IPS-11a (cell line): ENCODE results near the gene ADK.
"Not testable (repeated sequence)": the region's sequence is repeated elsewhere in the genome, so short reads cannot be mapped to it uniquely, and the experiment has no call there.

Source experiments
- H3K4me3 ChIP-seq: one replicate; pipeline ENCODE4 v1.5.1; 2013; ENCODE audit warnings: low read depth, low read length, control low read depth

The ADK gene

GRCh38 chr10:74178042-74178791 is 27.2 kb downstream of the ADK start:
- H3K4me3 ChIP-seq: no peak overlapping the region

DNA sequence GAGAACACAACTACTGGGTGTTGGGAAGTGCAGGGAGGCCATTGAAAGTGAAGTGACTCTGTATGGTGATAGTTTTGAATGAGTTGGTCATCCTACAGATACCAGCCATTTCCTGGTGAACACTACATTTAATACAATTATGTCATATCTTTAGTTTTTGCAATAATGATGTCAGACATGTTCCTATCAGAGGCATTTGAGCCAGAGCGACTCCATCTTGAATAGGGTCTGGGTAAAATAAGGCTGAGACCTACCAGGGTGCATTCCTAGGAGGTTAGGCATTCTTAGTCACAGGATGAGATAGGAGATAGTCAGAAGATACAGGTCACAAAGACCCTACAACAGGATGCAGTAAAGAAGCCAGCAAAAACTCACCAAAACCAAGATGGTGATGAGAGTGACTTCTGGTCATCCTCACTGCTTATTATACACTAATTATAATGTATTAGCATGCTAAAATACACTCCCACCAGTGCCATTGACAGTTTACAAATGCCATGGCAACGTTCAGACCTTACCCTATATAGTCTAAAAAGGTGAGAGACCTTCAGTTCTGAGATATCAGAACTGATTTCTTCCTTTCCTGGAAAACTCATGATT is 28.2 kb downstream of the ADK start:
- H3K4me3 ChIP-seq: no peak overlapping the region

GRCh38 chr10:74186678-74187077 is 35.7 kb downstream of the ADK start:
- H3K4me3 ChIP-seq: no peak overlapping the region

DNA sequence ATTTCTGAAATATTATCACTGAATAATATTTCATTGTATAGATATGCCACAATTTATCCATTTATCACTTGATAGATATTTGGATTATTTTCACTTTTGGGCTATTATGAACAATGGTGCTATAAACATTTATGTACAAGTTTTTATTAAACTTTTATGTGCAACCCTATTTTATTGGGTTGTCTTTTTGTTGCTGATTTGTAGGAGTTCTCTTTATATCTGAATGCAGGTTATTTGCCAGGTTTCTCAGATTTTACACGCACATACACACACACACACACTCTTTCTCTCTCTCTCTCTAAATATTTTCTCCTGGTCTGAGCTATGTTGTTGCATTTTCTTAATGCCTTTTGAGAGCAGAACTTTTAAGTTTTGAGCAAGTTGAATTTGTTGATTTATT is 36.2 kb downstream of the ADK start:
- no peak overlapping the region for H3K4me3 ChIP-seq

- H3K4me3 ChIP-seq: not testable (repeated sequence)
These were observed 37.6 kb downstream of the ADK start for GRCh38 chr10:74188617-74189016.

- no peak overlapping the region for H3K4me3 ChIP-seq
These were observed 39.0 kb downstream of the ADK start for GRCh38 chr10:74189999-74190421.

- H3K4me3 ChIP-seq: no peak overlapping the region
These were observed 39.5 kb downstream of the ADK start for GRCh38 chr10:74190494-74190893.

GRCh38 chr10:74194545-74194944 is 43.5 kb downstream of the ADK start:
- H3K4me3 ChIP-seq: no peak overlapping the region

DNA sequence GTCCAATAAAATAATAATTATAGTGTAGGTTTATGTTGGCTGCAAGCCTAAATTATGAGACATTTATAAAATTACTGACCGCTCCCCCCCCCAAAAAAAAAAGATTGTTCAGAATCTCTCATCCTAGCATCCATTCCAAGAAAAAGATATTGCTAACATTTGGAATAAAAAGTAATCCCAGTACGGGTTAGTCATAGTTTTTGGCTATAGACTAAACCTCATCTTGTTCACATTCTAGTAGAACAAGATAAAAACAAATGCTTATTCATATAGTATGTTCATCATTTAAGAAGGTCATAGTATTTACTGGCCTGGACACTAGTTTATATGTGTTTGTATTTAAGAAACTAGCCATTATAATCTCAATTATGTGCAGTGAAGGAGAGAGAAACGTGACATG is 44.0 kb downstream of the ADK start:
- no peak overlapping the region for H3K4me3 ChIP-seq

- no peak overlapping the region for H3K4me3 ChIP-seq
These were observed 48.3 kb downstream of the ADK start for GRCh38 chr10:74199315-74199714.

DNA sequence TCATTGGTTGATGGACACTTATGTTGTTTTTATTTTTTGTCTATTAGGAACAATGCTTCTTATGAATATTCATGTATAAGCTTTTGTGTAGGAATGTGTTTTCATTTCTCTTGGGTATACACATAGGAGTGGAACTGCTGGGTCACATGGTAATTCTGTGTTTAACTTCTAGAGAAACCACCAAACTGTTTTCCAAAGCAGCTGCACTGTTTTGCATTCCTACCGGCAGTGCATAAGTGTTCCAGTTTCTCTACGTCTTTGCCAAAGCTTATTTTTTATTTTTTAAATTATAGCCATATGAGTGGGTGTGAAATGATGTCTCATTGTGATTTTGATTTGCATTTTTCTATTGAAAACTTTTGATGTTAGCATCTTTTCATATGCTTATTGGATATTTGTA is 51.3 kb downstream of the ADK start:
- H3K4me3 ChIP-seq: no peak overlapping the region

- no peak overlapping the region for H3K4me3 ChIP-seq
These were observed 55.7 kb downstream of the ADK start for GRCh38 chr10:74206746-74207145.

- H3K4me3 ChIP-seq: no peak overlapping the region
These were observed 56.9 kb downstream of the ADK start for GRCh38 chr10:74207691-74208480.

GRCh38 chr10:74208997-74209396 is 58.0 kb downstream of the ADK start:
- no peak overlapping the region for H3K4me3 ChIP-seq

DNA sequence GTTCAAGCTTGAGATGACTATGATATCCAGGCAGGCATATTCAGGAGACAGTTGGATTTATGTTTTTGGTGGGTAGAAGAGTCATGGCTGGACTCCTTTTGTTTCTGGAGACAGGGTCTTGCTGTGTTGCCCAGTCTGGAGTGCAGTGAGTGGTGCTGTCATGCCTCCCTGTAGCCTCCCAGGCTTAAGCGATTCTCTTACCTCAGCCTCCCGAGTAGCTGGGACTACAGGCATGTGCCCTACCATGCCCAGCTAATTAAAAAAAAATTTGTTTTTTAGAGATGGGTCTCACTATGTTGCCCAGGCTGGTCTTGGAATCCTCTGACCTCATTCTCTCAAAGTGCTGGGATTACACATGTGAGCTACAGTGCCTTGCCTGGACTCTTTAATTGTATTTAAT is 62.0 kb downstream of the ADK start:
- H3K4me3 ChIP-seq: no peak overlapping the region

GRCh38 chr10:74213571-74214162 is 62.6 kb downstream of the ADK start:
- H3K4me3 ChIP-seq: no peak overlapping the region

- not testable (repeated sequence) for H3K4me3 ChIP-seq
These were observed 66.1 kb downstream of the ADK start for GRCh38 chr10:74217110-74217509.

DNA sequence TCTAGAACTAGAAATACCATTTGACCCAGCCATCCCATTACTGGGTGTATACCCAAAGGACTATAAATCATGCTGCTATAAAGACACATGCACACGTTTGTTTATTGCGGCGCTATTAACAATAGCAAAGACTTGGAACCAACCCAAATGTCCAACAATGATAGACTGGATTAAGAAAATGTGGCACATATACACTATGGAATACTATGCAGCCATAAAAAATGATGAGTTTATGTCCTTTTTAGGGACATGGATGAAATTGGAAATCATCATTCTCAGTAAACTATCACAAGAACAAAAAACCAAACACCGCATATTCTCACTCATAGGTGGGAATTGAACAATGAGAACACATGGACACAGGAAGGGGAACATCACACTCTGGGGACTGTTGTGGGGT is 71.4 kb downstream of the ADK start:
- not testable (repeated sequence) for H3K4me3 ChIP-seq

- no peak overlapping the region for H3K4me3 ChIP-seq
These were observed 72.9 kb downstream of the ADK start for GRCh38 chr10:74223755-74224529.

DNA sequence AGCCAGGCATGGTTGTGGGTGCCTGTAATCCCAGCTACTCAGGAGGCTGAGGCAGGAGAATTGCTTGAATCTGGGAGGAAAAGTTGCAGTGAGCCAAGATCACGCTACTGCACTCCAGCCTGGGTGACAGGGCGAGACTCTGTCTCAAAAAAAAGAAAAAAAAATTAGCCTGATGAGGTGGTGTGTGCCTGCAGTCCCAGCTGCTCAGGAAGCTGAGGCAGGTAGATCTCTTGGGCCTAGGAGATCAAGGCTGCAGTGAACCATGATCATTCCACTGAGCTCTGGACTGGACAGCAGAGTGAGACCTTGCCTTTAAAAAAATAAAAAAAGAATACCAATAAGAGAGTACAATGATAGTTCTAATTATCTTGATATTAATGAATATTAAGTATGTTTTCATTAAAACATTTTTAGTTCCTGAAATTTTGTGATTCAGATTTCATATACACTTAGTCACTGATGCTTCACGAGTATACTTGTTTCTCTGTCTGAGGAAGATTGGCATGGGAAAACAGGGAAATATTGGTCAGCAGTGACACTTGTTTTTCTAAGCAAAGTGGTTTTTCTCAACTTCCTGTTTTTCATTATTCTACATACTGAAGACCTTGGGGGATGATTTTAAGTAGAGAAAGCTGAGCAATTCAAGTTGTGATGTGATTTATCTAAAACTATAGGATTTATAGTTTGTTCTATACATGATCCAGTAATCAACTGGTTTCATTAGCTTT is 76.8 kb downstream of the ADK start:
- no peak overlapping the region for H3K4me3 ChIP-seq
